RWPE2 (cell line): ENCODE measurements around the gene RABGEF1.
"Not testable (repeated sequence)": the region's sequence is repeated elsewhere in the genome, so short reads cannot be mapped to it uniquely, and the experiment has no call there.

Source experiments
- ATAC-seq: fragments of 200-7000 bp; cut with Tn5 transposase; 3 replicates; pipeline ENCODE4 v1.9.1; 2021; ENCODE audit warnings: low read depth
- DNase-seq: peaks from one replicate; pipeline ENCODE4 v3.0.0-alpha.2; 2020; ENCODE audit warnings: low spot score
- H3K27ac ChIP-seq: fragments of 450-650 bp; 2 replicates; pipeline ENCODE4 v1.5.1; 2017; ENCODE audit warnings: mild to moderate bottlenecking; ENCODE audit not compliant: poor library complexity, severe bottlenecking
- H3K27me3 ChIP-seq: fragments of 250-450 bp; sonication (Bioruptor Pico); 2 replicates; pipeline ENCODE4 v1.5.1; 2021; ENCODE audit warnings: mild to moderate bottlenecking, moderate library complexity; ENCODE audit not compliant: insufficient read depth, poor library complexity, severe bottlenecking
- H3K36me3 ChIP-seq: fragments of 250-450 bp; sonication (Bioruptor Pico); 2 replicates; pipeline ENCODE4 v1.5.1; 2020; ENCODE audit warnings: low read depth, mild to moderate bottlenecking, moderate library complexity
- H3K4me1 ChIP-seq: fragments of 250-450 bp; sonication (Bioruptor Pico); 2 replicates; pipeline ENCODE4 v1.5.1; 2021; ENCODE audit warnings: mild to moderate bottlenecking, moderate library complexity; ENCODE audit not compliant: insufficient read depth, poor library complexity, severe bottlenecking
- H3K4me3 ChIP-seq: fragments of 250-450 bp; sonication (Bioruptor Pico); 2 replicates; pipeline ENCODE4 v1.5.1; 2021; ENCODE audit warnings: mild to moderate bottlenecking, moderate library complexity; ENCODE audit not compliant: severe bottlenecking
- H3K9me3 ChIP-seq: fragments of 250-450 bp; sonication (Bioruptor Pico); 2 replicates; pipeline ENCODE4 v1.5.1; 2021; ENCODE audit warnings: mild to moderate bottlenecking, moderate library complexity; ENCODE audit not compliant: severe bottlenecking
- TF ChIP-seq, protein P1 (sequence below): fragments of 450-650 bp; IDR thresholded peaks from one replicate; pipeline ENCODE4 v1.5.1; 2017; ENCODE audit warnings: mild to moderate bottlenecking, moderate library complexity; ENCODE audit not compliant: poor library complexity, severe bottlenecking

RABGEF1 gene

DNA sequence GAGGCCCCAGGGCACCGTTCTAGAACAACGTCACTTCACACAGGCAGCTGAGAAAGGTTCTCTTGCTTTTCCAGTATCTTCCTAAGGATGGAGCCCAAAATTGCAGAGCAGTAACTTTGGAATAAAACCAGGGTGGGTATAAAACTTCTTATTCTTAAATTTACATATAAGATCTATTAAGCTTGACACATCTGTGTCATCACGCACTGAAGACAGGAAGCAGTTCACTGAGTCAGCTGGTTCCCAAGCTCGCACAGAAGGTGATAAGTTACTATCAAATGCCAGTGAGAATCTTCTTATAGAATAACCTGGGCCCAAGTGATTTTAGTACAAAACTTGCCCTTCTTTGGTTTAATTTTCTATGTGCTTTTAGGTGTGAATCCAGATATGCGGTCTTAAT lies 70.2 kb downstream of the RABGEF1 start:
- DNase-seq (no peak), ATAC-seq (no peak)
- H3K9me3 ChIP-seq, result no peaks in the 10 kb centered on the region
- no peak overlapping the region for H3K4me3 ChIP-seq
- TF ChIP-seq, protein P1, sequence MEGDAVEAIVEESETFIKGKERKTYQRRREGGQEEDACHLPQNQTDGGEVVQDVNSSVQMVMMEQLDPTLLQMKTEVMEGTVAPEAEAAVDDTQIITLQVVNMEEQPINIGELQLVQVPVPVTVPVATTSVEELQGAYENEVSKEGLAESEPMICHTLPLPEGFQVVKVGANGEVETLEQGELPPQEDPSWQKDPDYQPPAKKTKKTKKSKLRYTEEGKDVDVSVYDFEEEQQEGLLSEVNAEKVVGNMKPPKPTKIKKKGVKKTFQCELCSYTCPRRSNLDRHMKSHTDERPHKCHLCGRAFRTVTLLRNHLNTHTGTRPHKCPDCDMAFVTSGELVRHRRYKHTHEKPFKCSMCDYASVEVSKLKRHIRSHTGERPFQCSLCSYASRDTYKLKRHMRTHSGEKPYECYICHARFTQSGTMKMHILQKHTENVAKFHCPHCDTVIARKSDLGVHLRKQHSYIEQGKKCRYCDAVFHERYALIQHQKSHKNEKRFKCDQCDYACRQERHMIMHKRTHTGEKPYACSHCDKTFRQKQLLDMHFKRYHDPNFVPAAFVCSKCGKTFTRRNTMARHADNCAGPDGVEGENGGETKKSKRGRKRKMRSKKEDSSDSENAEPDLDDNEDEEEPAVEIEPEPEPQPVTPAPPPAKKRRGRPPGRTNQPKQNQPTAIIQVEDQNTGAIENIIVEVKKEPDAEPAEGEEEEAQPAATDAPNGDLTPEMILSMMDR, result no peak
- H3K27me3 ChIP-seq, result no peaks in the 10 kb centered on the region
- H3K27ac ChIP-seq, result no peak overlapping the region
- peaks cover 46% of the 10 kb centered on the region for H3K36me3 ChIP-seq
- no peaks in the 10 kb centered on the region for H3K4me1 ChIP-seq

DNA sequence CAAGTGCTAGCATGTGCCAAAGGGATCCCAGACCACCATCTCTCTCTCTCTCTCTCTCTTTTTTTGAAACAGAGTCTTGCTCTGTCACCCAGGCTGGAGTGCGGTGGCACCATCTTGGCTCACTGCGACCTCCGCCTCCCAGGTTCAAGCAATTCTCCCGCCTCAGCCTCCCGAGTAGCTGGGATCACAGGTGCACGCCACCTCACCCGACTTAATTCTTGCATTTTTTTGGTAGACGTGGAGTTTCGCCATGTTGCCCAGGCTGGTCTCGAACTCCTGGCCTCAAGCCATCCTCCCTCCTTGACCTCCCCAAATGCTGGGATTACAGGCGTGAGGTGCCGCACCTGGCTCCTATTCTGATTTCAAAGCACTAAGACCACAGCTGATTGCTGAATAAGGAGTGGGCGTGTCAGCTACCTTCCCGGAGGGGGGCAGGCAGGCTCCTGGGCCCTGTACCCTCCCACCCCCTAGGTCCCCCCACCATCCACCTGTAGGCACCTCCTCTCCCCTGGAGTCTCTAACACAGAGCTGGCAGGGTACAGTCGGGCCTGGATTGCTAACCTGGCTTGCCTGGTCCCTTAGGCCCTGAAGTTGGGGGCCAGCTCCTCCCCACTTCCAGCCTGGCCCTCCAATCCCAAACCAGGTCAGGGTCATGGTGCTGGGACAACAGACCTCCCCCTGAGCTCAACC lies 74.8 kb downstream of the RABGEF1 start:
- not testable (repeated sequence) for H3K4me3 ChIP-seq, DNase-seq, ATAC-seq, H3K4me1 ChIP-seq, H3K27ac ChIP-seq, H3K27me3 ChIP-seq, H3K9me3 ChIP-seq
- peaks cover 13% of the 10 kb centered on the region for H3K36me3 ChIP-seq

DNA sequence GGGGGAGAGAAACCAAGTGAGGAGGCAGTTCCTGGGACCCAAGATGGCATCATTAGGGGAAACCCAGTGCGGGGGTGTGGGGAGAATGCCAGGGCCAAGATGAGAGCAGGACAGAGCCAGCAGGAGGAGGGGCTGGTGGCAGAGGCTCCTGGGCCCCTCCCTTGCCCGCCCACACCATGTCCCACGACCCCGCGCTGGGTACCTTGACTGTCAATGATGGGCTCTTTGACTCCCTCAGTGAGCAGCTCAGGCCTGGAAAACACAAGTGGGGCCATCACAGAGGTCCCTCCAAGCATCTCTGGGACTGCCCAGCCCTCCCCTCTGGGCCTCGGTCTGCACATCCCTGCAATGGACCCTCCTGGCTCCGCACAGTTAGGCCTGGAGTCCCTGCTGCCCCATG lies 75.4 kb downstream of the RABGEF1 start:
- Histone ChIP-seq H3K36me3 (peaks cover 7% of the 10 kb centered on the region), H3K4me3 (no peak overlapping the region), H3K9me3 (no peaks in the 10 kb centered on the region), H3K4me1 (no peaks in the 10 kb centered on the region), H3K27ac (no peak overlapping the region), H3K27me3 (no peaks in the 10 kb centered on the region)
- ATAC-seq (peak; percentile 13; the same call in 1 of the 3 replicates), DNase-seq (no peak)
- TF ChIP-seq, protein P1, result no peak

DNA sequence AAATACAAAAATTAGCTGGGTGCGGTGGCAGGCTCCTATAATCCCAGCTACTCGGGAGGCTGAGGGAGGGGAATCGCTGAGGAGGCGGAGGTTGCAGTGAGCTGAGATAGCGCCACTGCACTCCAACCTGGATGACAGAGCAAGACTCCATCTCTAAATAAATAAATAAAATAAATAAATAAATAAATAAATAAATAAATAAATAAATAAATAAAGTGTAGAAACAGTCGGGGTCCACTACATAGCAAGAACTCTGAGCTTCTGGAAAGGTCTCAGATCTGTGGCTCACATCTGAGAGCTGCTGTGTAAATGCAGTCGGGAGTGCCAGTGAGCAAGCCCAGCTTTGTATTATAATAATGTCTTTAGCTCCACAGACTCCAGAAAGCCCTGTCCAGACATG lies 76.1 kb downstream of the RABGEF1 start:
- not testable (repeated sequence) for H3K9me3 ChIP-seq, DNase-seq, H3K27ac ChIP-seq, H3K36me3 ChIP-seq, H3K4me1 ChIP-seq, H3K27me3 ChIP-seq, H3K4me3 ChIP-seq
- peak; percentile 48; the same call in 2 of the 3 replicates for ATAC-seq

DNA sequence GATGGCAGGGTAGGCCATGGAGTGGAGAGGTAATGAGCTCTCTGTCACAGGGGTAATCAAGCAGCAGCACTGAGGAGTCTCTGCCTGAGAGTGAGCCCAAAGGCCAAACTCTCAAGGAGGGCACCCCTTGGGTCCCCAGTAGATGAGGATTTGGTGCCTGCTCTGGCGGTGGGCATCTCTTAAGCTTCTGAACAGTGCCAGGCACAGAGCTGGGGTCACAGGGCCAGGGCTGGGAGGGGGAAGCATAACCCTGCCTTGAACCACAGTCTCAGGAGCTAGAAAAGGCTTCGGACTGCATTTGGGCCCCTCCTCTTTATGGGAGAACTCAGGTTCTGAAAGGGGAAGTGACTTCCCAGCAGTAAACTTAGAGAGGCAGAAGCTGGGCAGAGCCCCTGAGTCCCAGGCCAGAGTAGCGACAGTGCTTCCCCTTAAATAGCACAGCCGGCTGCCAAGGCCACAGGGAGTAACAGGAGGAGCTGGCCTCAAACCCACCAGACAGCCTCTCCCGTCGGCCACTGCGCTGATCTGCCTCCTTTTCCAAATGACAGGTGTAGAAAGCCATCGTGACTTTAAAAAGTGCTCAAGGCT lies 76.8 kb downstream of the RABGEF1 start:
- DNase-seq, result not testable (repeated sequence)

DNA sequence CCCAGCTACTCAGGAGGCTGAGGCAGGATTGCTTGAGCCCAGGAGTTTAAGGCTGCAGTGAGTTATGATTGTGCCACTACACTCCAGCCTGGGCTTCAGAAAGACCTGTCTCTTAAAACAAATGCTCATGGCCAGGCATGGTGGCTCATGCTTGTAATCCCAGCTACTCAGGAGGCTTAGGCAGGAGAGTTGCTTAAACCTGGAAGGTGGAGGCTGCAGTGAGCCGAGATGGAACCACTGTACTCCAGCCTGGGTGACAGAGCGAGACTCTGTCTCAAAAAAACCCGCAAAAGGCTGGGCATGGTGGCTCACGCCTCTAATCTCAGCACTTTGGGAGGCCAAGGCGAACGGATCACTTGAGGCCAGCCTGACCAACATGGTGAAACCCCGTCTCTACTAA lies 77.4 kb downstream of the RABGEF1 start:
- ATAC-seq, result not testable (repeated sequence)

More for the DNA sequence above, 76.8 kb downstream of the RABGEF1 start:
- not testable (repeated sequence) for H3K4me3 ChIP-seq, H3K27me3 ChIP-seq, H3K36me3 ChIP-seq, H3K27ac ChIP-seq, H3K9me3 ChIP-seq, H3K4me1 ChIP-seq
- peak; percentile 11; the same call in 1 of the 3 replicates for ATAC-seq

DNA sequence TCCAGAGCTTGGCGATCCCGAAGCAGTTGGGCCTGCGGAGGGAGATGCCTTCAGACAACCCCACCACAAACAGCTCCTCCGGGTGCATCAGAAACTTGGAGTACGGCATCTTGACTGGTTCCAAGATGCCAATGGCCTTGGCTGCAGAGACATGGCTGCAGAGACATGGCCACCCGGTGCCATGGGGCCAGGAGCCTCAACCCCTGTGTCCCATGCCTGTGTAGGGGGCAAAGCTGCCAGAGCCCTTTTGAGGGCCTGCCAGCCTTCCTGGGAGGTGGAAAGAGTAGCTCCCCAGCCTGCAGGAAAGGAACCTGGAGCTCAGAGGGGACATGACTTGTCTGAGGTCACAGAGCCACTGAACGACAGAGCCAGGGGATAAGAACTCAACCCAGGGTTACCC lies 83.5 kb downstream of the RABGEF1 start:
- H3K4me3 ChIP-seq, result no peak overlapping the region
- no peaks in the 10 kb centered on the region for H3K9me3 ChIP-seq
- ATAC-seq (no peak), DNase-seq (no peak)
- TF ChIP-seq, protein P1, result no peak
- H3K4me1 ChIP-seq, result no peaks in the 10 kb centered on the region
- no peak overlapping the region for H3K27ac ChIP-seq
- H3K27me3 ChIP-seq, result no peaks in the 10 kb centered on the region
- no peaks in the 10 kb centered on the region for H3K36me3 ChIP-seq

More for the DNA sequence above, 77.4 kb downstream of the RABGEF1 start:
- H3K27ac ChIP-seq, H3K4me1 ChIP-seq, H3K27me3 ChIP-seq, DNase-seq, H3K9me3 ChIP-seq, H3K4me3 ChIP-seq, H3K36me3 ChIP-seq: not testable (repeated sequence)
